HepG2 (cell line): ENCODE data around the gene COA1. TPM values are rescaled to one million over a fixed set of nuclear protein-coding genes. Genes with fewer than 3 reads are reported as not detected.

Source experiments
- ATAC-seq: fragments of 200-7000 bp; cut with Tn5 transposase; 3 replicates; pipeline ENCODE4 v1.9.1; 2020; ENCODE audit warnings: mild to moderate bottlenecking, moderate library complexity
- BruUV-seq: library from RNA; stranded (reverse); fragments of 400-500 nt; replicated peaks from 2 replicates; lab custom pipeline; 2021; lab: Mats Ljungman, UMichigan
- CTCF ChIA-PET: fragments of 300-600 bp; formaldehyde crosslinking; extraction: SDS; loops from one replicate; lab custom pipeline; 2021; ENCODE audit warnings: low total read pairs, inconsistent platforms, low intra/inter-chr PET ratio; lab: Yijun Ruan, JAX
- POLR2A ChIA-PET: fragments of 350-600 bp; sonication (Branson Sonifier 250); formaldehyde crosslinking; loops from one replicate; lab custom pipeline; 2020; ENCODE audit warnings: antibody characterized with exemption, inconsistent platforms; lab: Yijun Ruan, JAX
- DNase-seq: peaks from one replicate; pipeline ENCODE4 v3.0.0-alpha.2; 2015; ENCODE audit warnings: low spot score
- FAIRE-seq: peaks from 3 replicates; lab custom pipeline; 2011; peaks lifted over from hg19 to GRCh38; lab: Jason Lieb, UNC
- H2AFZ ChIP-seq: one replicate; pipeline ENCODE4 v1.6.1; 2011; ENCODE audit warnings: low read length, inconsistent platforms
- H3K27ac ChIP-seq: fragments of 300-600 bp; 3 replicates; pipeline ENCODE4 v1.8.0; 2011; ENCODE audit warnings: mixed run types, mild to moderate bottlenecking, mixed read lengths, low read length, inconsistent platforms; ENCODE audit not compliant: insufficient read depth; ENCODE audit errors: extremely low read length
- H3K27me3 ChIP-seq, 2 experiments: fragments of 200-600 bp in 1 of 2; 2 replicates in 1 of 2; 3 replicates in 1 of 2; pipeline versions ENCODE4 v1.6.0 to v1.8.0; 2011; ENCODE audit warnings: low read length in 2 of 2, mild to moderate bottlenecking in 2 of 2, moderate library complexity in 2 of 2, inconsistent platforms in 1 of 2; ENCODE audit not compliant: insufficient read depth in 2 of 2, control insufficient read depth in 1 of 2
- H3K36me3 ChIP-seq, 2 experiments: fragments of 200-600 bp in 1 of 2; replicated peaks in 1 of 2; 2 replicates in 1 of 2; 3 replicates in 1 of 2; pipeline versions ENCODE4 v1.5.1 to v1.8.0; 2011; ENCODE audit warnings: low read length in 2 of 2, inconsistent platforms in 1 of 2; ENCODE audit not compliant: insufficient read depth in 2 of 2, control insufficient read depth in 1 of 2
- H3K4me1 ChIP-seq: 2 replicates; pipeline ENCODE4 v1.5.1; 2012; ENCODE audit warnings: low read length, inconsistent platforms; ENCODE audit not compliant: insufficient read depth
- H3K4me2 ChIP-seq: 2 replicates; pipeline ENCODE4 v1.6.0; 2011; ENCODE audit warnings: low read depth, low read length, inconsistent platforms
- H3K4me3 ChIP-seq, 3 experiments: fragments of 200-600 bp in 1 of 3; sonication (generic), shearing (Covaris generic) in 1 of 3; replicated peaks in 1 of 3; 2 replicates each; pipeline ENCODE4 v1.5.1; 2011 to 2016; ENCODE audit warnings: low read length in 3 of 3, inconsistent platforms in 2 of 3, low read depth in 2 of 3, mild to moderate bottlenecking in 2 of 3, control low read depth in 1 of 3, mixed read lengths in 1 of 3; ENCODE audit not compliant: insufficient read depth in 1 of 3
- H3K79me2 ChIP-seq: one replicate; pipeline ENCODE4 v1.6.1; 2011; ENCODE audit warnings: low read length, inconsistent platforms; ENCODE audit not compliant: insufficient read depth
- H3K9ac ChIP-seq: 2 replicates; pipeline ENCODE4 v1.6.0; 2011; ENCODE audit warnings: mild to moderate bottlenecking, low read depth, low read length, inconsistent platforms; ENCODE audit not compliant: insufficient read depth
- H3K9me3 ChIP-seq: 2 replicates; pipeline ENCODE4 v1.5.1; 2012; ENCODE audit warnings: mild to moderate bottlenecking, low read length
- H4K20me1 ChIP-seq: 2 replicates; pipeline ENCODE4 v1.6.0; 2011; ENCODE audit warnings: inconsistent platforms, mild to moderate bottlenecking, low read length, moderate library complexity; ENCODE audit not compliant: insufficient read depth
- AKNA ChIP-seq: sonication (generic); formaldehyde crosslinking; IDR thresholded peaks from 2 replicates; pipeline ENCODE4 v1.4.0; 2020; ENCODE audit warnings: missing genetic modification reagents, borderline replicate concordance
- EP300 ChIP-seq, 3 experiments: sonication (generic) in 1 of 3; formaldehyde crosslinking in 1 of 3; IDR thresholded peaks; 2 replicates each; pipeline versions ENCODE4 v1.5.1 to v1.6.1; 2011 to 2020; ENCODE audit warnings: low read depth in 2 of 3, low read length in 2 of 3, borderline replicate concordance in 1 of 3, improper control_type of control experiment in 1 of 3, mild to moderate bottlenecking in 1 of 3, missing genetic modification reagents in 1 of 3, moderate library complexity in 1 of 3
- HBP1 ChIP-seq: IDR thresholded peaks from 2 replicates; pipeline ENCODE4 v1.6.1; 2016; ENCODE audit warnings: low read depth, control low read depth
- HMGA1 ChIP-seq: sonication (generic); formaldehyde crosslinking; conservative IDR thresholded peaks from 2 replicates; pipeline ENCODE4 v1.4.0; 2020; ENCODE audit warnings: missing genetic modification reagents
- MAFK ChIP-seq, 2 experiments: IDR thresholded peaks in 1 of 2; conservative IDR thresholded peaks in 1 of 2; 2 replicates each; pipeline ENCODE4 v1.6.1; 2011; ENCODE audit warnings: improper control_type of control experiment in 2 of 2, low read length in 2 of 2
- NFKB2 ChIP-seq: sonication (generic); formaldehyde crosslinking; IDR thresholded peaks from 2 replicates; pipeline ENCODE4 v1.4.0; 2020; ENCODE audit warnings: missing genetic modification reagents, borderline replicate concordance
- SATB2 ChIP-seq: sonication (generic); formaldehyde crosslinking; IDR thresholded peaks from 2 replicates; pipeline ENCODE4 v1.5.0; 2020; ENCODE audit warnings: missing genetic modification reagents
- SKI ChIP-seq: fragments of 450-650 bp; IDR thresholded peaks from one replicate; pipeline ENCODE4 v1.6.1; 2018; ENCODE audit warnings: mild to moderate bottlenecking; ENCODE audit not compliant: partially characterized antibody
- TBX2 ChIP-seq: sonication (generic); formaldehyde crosslinking; IDR thresholded peaks from 2 replicates; pipeline ENCODE4 v1.5.0; 2020; ENCODE audit warnings: missing genetic modification reagents, mild to moderate bottlenecking, borderline replicate concordance
- U2AF1 ChIP-seq: fragments of 200-400 bp; formaldehyde crosslinking; optimal IDR thresholded peaks from 2 replicates; pipeline ENCODE3; 2017; ENCODE audit warnings: mild to moderate bottlenecking, low read depth, low read length
- ZBTB4 ChIP-seq: sonication (generic); formaldehyde crosslinking; IDR thresholded peaks from 2 replicates; pipeline ENCODE4 v1.4.0; 2020; ENCODE audit warnings: missing genetic modification reagents, mild to moderate bottlenecking, borderline replicate concordance
- ZNF121 ChIP-seq: sonication (generic); formaldehyde crosslinking; IDR thresholded peaks from 2 replicates; pipeline ENCODE4 v1.5.0; 2020; ENCODE audit warnings: mild to moderate bottlenecking, missing genetic modification reagents
- ZNF274 ChIP-seq: sonication (generic); formaldehyde crosslinking; IDR thresholded peaks from 2 replicates; pipeline ENCODE4 v1.5.1; 2020; ENCODE audit warnings: mild to moderate bottlenecking, missing genetic modification reagents
- WGBS: methylation state at CpG from one replicate; pipeline ENCODE4 v1.1.6; 2017; ENCODE audit warnings: low lambda C conversion rate; 5-methylcytosine and 5-hydroxymethylcytosine counted together
- in situ Hi-C: cut with HindIII; loops from 2 replicates; pipeline ENCODE4 v1.10.0; 2017; ENCODE audit warnings: low pct_unique_long_range_greater_than_20kb; ENCODE audit not compliant: extremely low pct_ligation_motif_present
- intact Hi-C: fragments of 100-400 bp; cut with micrococcal nuclease; formaldehyde crosslinking; loops from one replicate; pipeline ENCODE4 v1.10.0; 2022; ENCODE audit not compliant: unreplicated experiment
- polyA plus RNA-seq, 8 experiments: library from polyadenylated mRNA; depleted of rRNA in 3 of 8; stranded (reverse) in 7 of 8; unstranded in 1 of 8; fragments of >200 nt; fragmentation: Illumina TruSeq in 4 of 8; extraction: Trizol in 4 of 8; gene quantifications; 2 replicates each; pipeline versions ENCODE4 v1.2.1 to v1.2.3, GENCODE V29; 2011 to 2016; ENCODE audit warnings: low read depth in 4 of 8, missing spikeins in 1 of 8, mixed read lengths in 1 of 8; ENCODE audit not compliant: insufficient read depth in 1 of 8
- total RNA-seq, 5 experiments: library from RNA; depleted of rRNA; stranded (reverse); fragments of >200 nt; fragmentation: Illumina TruSeq; extraction: Trizol; gene quantifications; 2 replicates each; pipeline ENCODE4 v1.2.3, GENCODE V29; 2016; ENCODE audit warnings: low read depth in 1 of 5

COA1 gene
- total and polyA plus RNA-seq, 2 of the 13 experiments (the other 11 are each of a cell fraction or from before 2014, with no cell fraction given) = 33.2 to 65.7 TPM

GRCh38 chr7:43646603-43647338, 82.6 kb downstream of the COA1 start:
- in situ Hi-C loops = loop anchor here (10.0 kb wide), 1 partner anchor 48 kb away; no protein-coding TSS in a partner anchor
- POLR2A ChIA-PET = no interaction called here
- intact Hi-C loops = no loop called here
- H3K9me3 ChIP-seq = no peaks in the 10 kb centered on the region
- no TSS peak for BruUV-seq
- no peaks in the 10 kb centered on the region for H4K20me1 ChIP-seq
- DNase-seq = no peak
- WGBS = 95% methylated on average over 8 of the region's 8 CpGs
- H3K79me2 ChIP-seq = peaks cover 15% of the 10 kb centered on the region
- CTCF ChIA-PET = no interaction called here
- H3K9ac ChIP-seq = no peak overlapping the region
- no peak for FAIRE-seq
- H2AFZ ChIP-seq = no peak overlapping the region
- H3K4me3 ChIP-seq = no peak overlapping the region
- H3K4me2 ChIP-seq = no peak overlapping the region
- H3K27me3 ChIP-seq = no peaks in the 10 kb centered on the region
- H3K27ac ChIP-seq = no peak overlapping the region
- peaks cover 48% of the 10 kb centered on the region for H3K4me1 ChIP-seq
- no peak for ATAC-seq
- peaks cover 25 to 65% of the 10 kb centered on the region in 2 experiments for H3K36me3 ChIP-seq
- no peak for TF ChIP-seq HBP1
- no peak for TF ChIP-seq TBX2 (CRISPR knock-in tag)
- TF ChIP-seq SKI = no peak
- no peak for TF ChIP-seq ZBTB4 (CRISPR knock-in tag)
- no peak for TF ChIP-seq NFKB2
- TF ChIP-seq U2AF1 = no peak
- TF ChIP-seq SATB2 (CRISPR knock-in tag) = no peak
- no peak for TF ChIP-seq MAFK (conservative IDR thresholded peaks at IDR 0.05 in 1 of 2, IDR thresholded peaks at IDR 0.05 in 1 of 2; ENCODE audit: low read length in 2 of 2)
- no peak for TF ChIP-seq AKNA
- no peak for TF ChIP-seq HMGA1 (CRISPR knock-in tag)
- no peak for TF ChIP-seq EP300 (IDR thresholded peaks at IDR 0.05; ENCODE audit: low read depth in 2 of 2, low read length in 2 of 2)
- no peak for TF ChIP-seq EP300 (CRISPR knock-in tag; IDR thresholded peaks at IDR 0.05; ENCODE audit: borderline replicate concordance)
- TF ChIP-seq ZNF274 (CRISPR knock-in tag) = no peak
- TF ChIP-seq ZNF121 (CRISPR knock-in tag) = no peak
